ENCODE data around the gene MAP6.

DNA sequence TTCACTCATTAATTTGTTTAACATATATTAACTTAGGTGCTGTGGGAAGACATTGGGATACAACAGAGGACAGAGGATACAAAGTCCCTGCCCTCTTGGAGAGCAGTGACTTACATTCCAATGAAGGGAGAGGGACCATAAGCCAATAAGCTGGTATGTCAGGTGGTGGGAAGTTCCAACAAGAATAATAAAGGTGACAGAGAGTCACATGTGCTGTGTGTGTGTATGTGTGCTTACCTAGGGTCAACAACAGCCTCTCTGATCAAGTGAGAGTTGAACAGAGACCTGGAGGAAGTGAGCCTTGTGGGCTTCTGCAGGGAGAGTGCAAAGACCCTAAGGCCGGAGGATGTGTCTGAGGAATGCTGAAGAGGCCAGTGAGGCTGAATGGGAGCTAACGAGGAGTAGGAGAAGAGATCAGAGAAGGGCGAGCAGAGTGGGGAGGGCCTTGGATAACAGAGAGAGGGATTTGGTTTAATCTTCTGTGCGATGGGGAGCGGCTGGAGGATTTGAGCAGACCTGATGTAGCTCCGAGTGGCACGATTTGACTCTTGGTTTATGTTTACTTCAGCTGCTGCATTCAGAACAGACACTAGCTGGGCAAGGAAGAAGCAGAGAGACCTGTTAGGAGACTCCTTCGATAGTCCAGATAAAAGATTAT is 35.3 kb downstream of the MAP6 start:
- TF ChIP-seq, protein P1, sequence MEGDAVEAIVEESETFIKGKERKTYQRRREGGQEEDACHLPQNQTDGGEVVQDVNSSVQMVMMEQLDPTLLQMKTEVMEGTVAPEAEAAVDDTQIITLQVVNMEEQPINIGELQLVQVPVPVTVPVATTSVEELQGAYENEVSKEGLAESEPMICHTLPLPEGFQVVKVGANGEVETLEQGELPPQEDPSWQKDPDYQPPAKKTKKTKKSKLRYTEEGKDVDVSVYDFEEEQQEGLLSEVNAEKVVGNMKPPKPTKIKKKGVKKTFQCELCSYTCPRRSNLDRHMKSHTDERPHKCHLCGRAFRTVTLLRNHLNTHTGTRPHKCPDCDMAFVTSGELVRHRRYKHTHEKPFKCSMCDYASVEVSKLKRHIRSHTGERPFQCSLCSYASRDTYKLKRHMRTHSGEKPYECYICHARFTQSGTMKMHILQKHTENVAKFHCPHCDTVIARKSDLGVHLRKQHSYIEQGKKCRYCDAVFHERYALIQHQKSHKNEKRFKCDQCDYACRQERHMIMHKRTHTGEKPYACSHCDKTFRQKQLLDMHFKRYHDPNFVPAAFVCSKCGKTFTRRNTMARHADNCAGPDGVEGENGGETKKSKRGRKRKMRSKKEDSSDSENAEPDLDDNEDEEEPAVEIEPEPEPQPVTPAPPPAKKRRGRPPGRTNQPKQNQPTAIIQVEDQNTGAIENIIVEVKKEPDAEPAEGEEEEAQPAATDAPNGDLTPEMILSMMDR (CRISPR knock-in tag; IDR thresholded peaks at IDR 0.05): no peak
- TF ChIP-seq ZNF672 (CRISPR knock-in tag; IDR thresholded peaks at IDR 0.05) (no peak), KDM5B (CRISPR knock-in tag; IDR thresholded peaks at IDR 0.05; ENCODE audit: borderline replicate concordance) (no peak), ARHGAP35 (CRISPR knock-in tag; IDR thresholded peaks at IDR 0.05; ENCODE audit: borderline replicate concordance) (no peak), POLR2AphosphoS5 (IDR thresholded peaks at IDR 0.05; ENCODE audit: low read depth, low read length) (no peak), CREB1 (IDR thresholded peaks at IDR 0.05) (no peak), CREB1 (CRISPR knock-in tag; IDR thresholded peaks at IDR 0.05) (no peak), ZFX (CRISPR knock-in tag; IDR thresholded peaks at IDR 0.05; ENCODE audit: low read depth) (no peak), ZNF552 (CRISPR knock-in tag; IDR thresholded peaks at IDR 0.05; ENCODE audit: borderline replicate concordance) (no peak), ZNF782 (CRISPR knock-in tag; IDR thresholded peaks at IDR 0.05; ENCODE audit: borderline replicate concordance) (no peak)
- TF ChIP-seq, protein P2, sequence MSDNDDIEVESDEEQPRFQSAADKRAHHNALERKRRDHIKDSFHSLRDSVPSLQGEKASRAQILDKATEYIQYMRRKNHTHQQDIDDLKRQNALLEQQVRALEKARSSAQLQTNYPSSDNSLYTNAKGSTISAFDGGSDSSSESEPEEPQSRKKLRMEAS (IDR thresholded peaks at IDR 0.05): no peak
- TF ChIP-seq, protein P3, sequence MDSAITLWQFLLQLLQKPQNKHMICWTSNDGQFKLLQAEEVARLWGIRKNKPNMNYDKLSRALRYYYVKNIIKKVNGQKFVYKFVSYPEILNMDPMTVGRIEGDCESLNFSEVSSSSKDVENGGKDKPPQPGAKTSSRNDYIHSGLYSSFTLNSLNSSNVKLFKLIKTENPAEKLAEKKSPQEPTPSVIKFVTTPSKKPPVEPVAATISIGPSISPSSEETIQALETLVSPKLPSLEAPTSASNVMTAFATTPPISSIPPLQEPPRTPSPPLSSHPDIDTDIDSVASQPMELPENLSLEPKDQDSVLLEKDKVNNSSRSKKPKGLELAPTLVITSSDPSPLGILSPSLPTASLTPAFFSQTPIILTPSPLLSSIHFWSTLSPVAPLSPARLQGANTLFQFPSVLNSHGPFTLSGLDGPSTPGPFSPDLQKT (CRISPR knock-in tag; IDR thresholded peaks at IDR 0.05; ENCODE audit: borderline replicate concordance): no peak
- TF ChIP-seq, protein P4, sequence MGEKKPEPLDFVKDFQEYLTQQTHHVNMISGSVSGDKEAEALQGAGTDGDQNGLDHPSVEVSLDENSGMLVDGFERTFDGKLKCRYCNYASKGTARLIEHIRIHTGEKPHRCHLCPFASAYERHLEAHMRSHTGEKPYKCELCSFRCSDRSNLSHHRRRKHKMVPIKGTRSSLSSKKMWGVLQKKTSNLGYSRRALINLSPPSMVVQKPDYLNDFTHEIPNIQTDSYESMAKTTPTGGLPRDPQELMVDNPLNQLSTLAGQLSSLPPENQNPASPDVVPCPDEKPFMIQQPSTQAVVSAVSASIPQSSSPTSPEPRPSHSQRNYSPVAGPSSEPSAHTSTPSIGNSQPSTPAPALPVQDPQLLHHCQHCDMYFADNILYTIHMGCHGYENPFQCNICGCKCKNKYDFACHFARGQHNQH (CRISPR knock-in tag; IDR thresholded peaks at IDR 0.05): no peak
